Measurements from ENCODE around the gene TBC1D2.

The TBC1D2 gene

DNA sequence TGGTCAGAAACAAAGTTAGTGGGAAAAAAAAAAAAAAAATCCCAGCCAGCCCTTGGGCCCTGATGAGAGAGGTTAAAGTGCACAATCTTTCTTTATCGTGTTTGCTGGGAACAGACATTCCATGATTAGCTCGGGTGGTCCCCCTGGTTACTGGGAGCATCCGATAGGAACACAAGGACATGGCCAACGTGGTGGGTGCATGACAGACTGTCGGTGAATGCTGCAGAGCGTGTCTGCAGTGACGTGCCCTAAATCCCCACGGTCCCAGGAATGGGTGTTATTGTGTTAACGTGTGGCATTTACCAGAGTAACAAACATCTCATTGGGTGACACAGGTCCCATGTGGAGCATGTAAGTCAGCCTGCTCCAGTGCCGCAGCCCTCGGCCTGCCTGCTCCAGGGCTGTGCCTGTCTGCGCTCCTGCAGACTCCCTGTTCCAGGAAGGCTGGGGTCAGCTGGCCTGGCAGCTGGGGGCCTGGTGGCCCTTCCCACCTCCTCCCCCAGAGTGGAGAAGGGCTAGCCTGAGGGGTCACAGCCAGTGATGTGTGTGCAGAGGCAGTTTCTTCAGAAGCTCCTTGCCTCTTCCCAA lies 34.3 kb upstream of the TBC1D2 start:
- TF ChIP-seq, protein P1, sequence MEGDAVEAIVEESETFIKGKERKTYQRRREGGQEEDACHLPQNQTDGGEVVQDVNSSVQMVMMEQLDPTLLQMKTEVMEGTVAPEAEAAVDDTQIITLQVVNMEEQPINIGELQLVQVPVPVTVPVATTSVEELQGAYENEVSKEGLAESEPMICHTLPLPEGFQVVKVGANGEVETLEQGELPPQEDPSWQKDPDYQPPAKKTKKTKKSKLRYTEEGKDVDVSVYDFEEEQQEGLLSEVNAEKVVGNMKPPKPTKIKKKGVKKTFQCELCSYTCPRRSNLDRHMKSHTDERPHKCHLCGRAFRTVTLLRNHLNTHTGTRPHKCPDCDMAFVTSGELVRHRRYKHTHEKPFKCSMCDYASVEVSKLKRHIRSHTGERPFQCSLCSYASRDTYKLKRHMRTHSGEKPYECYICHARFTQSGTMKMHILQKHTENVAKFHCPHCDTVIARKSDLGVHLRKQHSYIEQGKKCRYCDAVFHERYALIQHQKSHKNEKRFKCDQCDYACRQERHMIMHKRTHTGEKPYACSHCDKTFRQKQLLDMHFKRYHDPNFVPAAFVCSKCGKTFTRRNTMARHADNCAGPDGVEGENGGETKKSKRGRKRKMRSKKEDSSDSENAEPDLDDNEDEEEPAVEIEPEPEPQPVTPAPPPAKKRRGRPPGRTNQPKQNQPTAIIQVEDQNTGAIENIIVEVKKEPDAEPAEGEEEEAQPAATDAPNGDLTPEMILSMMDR (IDR thresholded peaks at IDR 0.05; ENCODE audit: insufficient read depth, low read length) = no peak
- TF ChIP-seq, protein P2, sequence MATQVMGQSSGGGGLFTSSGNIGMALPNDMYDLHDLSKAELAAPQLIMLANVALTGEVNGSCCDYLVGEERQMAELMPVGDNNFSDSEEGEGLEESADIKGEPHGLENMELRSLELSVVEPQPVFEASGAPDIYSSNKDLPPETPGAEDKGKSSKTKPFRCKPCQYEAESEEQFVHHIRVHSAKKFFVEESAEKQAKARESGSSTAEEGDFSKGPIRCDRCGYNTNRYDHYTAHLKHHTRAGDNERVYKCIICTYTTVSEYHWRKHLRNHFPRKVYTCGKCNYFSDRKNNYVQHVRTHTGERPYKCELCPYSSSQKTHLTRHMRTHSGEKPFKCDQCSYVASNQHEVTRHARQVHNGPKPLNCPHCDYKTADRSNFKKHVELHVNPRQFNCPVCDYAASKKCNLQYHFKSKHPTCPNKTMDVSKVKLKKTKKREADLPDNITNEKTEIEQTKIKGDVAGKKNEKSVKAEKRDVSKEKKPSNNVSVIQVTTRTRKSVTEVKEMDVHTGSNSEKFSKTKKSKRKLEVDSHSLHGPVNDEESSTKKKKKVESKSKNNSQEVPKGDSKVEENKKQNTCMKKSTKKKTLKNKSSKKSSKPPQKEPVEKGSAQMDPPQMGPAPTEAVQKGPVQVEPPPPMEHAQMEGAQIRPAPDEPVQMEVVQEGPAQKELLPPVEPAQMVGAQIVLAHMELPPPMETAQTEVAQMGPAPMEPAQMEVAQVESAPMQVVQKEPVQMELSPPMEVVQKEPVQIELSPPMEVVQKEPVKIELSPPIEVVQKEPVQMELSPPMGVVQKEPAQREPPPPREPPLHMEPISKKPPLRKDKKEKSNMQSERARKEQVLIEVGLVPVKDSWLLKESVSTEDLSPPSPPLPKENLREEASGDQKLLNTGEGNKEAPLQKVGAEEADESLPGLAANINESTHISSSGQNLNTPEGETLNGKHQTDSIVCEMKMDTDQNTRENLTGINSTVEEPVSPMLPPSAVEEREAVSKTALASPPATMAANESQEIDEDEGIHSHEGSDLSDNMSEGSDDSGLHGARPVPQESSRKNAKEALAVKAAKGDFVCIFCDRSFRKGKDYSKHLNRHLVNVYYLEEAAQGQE (IDR thresholded peaks at IDR 0.05; ENCODE audit: insufficient replicate concordance, low read depth) = no peak
- no peak for TF ChIP-seq GABPA (IDR thresholded peaks at IDR 0.05; ENCODE audit: low read depth)
- no peak overlapping the region for H3K4me3 ChIP-seq (replicated peaks; ENCODE audit: insufficient read depth, low read length)
- no peak overlapping the region for H3K27ac ChIP-seq (replicated peaks)
- no peaks in the 10 kb centered on the region for H3K27me3 ChIP-seq (ENCODE audit: insufficient read depth, poor library complexity, severe bottlenecking)
- DNase-seq (ENCODE audit: low read depth in 1 of 2, low spot score in 1 of 2) = no peak

DNA sequence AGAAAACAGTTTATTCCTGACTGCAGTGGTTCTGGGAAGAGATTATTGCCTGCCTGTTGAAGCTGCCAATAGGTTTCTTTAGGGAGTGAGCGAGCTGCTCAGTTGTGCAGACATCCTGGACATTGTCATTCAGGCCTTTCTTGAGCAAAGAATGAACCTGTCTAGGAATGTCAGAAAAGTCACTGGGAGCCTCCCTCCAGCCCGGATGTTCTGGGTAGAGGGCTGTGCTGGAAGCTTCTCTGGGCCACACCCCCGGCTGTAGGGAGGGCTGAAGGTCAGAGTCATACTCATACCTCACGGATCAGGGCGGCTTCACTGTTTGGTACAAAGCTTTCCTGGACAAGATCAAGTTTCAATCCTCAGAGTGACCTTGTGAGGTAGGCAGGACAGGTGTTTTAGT lies 33.4 kb upstream of the TBC1D2 start:
- no peak for DNase-seq (ENCODE audit: low read depth in 1 of 2, low spot score in 1 of 2)
- Histone ChIP-seq H3K4me3 (replicated peaks; ENCODE audit: insufficient read depth, low read length) (no peak overlapping the region), H3K27ac (replicated peaks) (no peak overlapping the region)

DNA sequence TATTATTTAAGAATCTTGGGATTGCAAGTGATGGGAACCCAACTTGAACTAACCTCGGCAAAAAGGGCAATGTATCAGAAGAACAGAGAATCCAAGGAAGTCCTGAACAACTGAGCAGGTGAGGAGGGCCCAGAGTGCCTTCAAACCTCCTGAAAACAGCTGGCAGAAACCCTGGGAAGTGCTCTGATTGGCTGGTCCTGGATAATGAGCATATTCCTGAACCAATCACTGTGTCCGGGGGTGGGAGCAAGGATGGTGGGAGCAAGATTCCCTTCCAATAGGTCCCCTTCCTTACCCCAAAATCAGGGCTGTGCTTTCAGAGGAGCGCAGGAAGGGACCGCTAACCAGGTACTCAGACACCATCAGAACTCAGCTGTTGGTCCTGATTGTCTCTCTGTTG lies 31.9 kb upstream of the TBC1D2 start:
- TF ChIP-seq SPI1 (IDR thresholded peaks at IDR 0.05; ENCODE audit: borderline replicate concordance, low read depth) (no peak), POLR2AphosphoS5 (IDR thresholded peaks at IDR 0.05; ENCODE audit: low read depth) (no peak), GABPA (IDR thresholded peaks at IDR 0.05; ENCODE audit: low read depth) (no peak)
- TF ChIP-seq, protein P2 (IDR thresholded peaks at IDR 0.05; ENCODE audit: insufficient replicate concordance, low read depth) = no peak
- TF ChIP-seq, protein P1 (IDR thresholded peaks at IDR 0.05; ENCODE audit: insufficient read depth, low read length) = no peak
- Histone ChIP-seq H3K27me3 (ENCODE audit: insufficient read depth, poor library complexity, severe bottlenecking) (no peaks in the 10 kb centered on the region), H3K27ac (replicated peaks) (no peak overlapping the region), H3K4me3 (replicated peaks; ENCODE audit: insufficient read depth, low read length) (no peak overlapping the region)
- DNase-seq (ENCODE audit: low read depth in 1 of 2, low spot score in 1 of 2) = no peak

More for the DNA sequence above, 33.4 kb upstream of the TBC1D2 start:
- no peaks in the 10 kb centered on the region for H3K27me3 ChIP-seq (ENCODE audit: insufficient read depth, poor library complexity, severe bottlenecking)
- TF ChIP-seq, protein P1 (IDR thresholded peaks at IDR 0.05; ENCODE audit: insufficient read depth, low read length) = no peak
- TF ChIP-seq, protein P2 (IDR thresholded peaks at IDR 0.05; ENCODE audit: insufficient replicate concordance, low read depth) = no peak
- TF ChIP-seq SPI1 (IDR thresholded peaks at IDR 0.05; ENCODE audit: borderline replicate concordance, low read depth) (no peak), POLR2AphosphoS5 (IDR thresholded peaks at IDR 0.05; ENCODE audit: low read depth) (no peak), GABPA (IDR thresholded peaks at IDR 0.05; ENCODE audit: low read depth) (no peak)

All from HL-60 (cell line).